ENCODE measurements around the gene CDADC1. TPM values are rescaled to one million over a fixed set of nuclear protein-coding genes. Genes with fewer than 3 reads are reported as not detected.

CDADC1 gene
- total and polyA plus RNA-seq, 2 donors (not counting 3 experiments of a cell fraction or from before 2014, with no cell fraction given), result 2.4 to 9.1 TPM

DNA sequence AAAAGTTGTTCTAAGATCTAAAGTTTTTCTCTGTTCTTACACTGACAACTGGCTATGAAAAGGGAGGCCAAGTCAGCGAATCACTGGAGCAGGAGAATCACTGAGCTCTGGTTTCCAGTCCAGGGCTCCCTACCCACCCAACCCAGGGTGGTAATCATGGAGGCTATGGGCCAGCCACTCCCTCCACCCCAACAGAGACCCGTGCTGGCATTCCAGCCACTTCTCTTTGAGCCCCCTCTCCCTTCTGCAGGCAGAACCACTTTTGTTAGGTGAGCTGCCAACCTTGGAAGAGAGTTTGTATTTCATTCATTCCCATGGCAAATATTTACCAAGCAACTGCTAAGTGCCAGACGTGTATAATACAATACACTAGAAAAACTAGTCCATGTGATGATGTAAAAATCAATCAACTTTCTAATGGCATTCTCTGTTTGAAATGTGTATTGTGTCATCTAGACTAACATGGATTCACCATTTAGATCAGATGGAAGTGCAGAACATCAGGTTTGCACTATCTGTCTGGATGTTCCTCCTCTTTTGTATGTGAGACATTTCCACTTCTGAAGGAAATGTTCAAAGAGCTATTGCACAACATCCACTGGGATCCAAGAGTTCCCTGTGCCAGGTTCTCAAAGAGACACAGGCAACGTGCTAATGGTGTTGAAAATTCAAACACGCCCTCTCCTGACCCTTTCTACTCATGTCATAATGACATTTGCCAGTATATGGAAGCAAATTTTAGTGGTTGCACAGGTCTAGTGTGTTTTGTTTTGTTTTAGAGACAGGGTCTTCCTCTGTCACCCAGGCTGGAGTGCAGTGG, 22.3 kb upstream of the CDADC1 start:
- H2AFZ ChIP-seq (ENCODE audit: low read depth, low read length), result no peak overlapping the region
- H3K27me3 ChIP-seq (ENCODE audit: control insufficient read depth in 2 of 2, insufficient read depth in 2 of 2, low read length in 2 of 2), result peaks cover 46 to 59% of the 10 kb centered on the region in 2 experiments
- no peaks in the 10 kb centered on the region for H3K79me2 ChIP-seq (ENCODE audit: control insufficient read depth, insufficient read depth, low read length)
- H3K4me2 ChIP-seq (ENCODE audit: insufficient read depth, low read length), result no peak overlapping the region
- no peak overlapping the region for H3K27ac ChIP-seq (ENCODE audit: insufficient read depth, low read depth, low read length)
- H4K20me1 ChIP-seq (replicated peaks; ENCODE audit: control insufficient read depth, extremely low read depth, insufficient read depth, low read length), result no peaks in the 10 kb centered on the region
- TF ChIP-seq MAX (IDR thresholded peaks at IDR 0.05; ENCODE audit: insufficient read depth, insufficient read length) (no peak), FOS (IDR thresholded peaks at IDR 0.05; ENCODE audit: borderline replicate concordance, insufficient read depth, low read length) (no peak), JUN (IDR thresholded peaks at IDR 0.05; ENCODE audit: borderline replicate concordance, insufficient read depth, insufficient read length, low read depth) (no peak), POLR2AphosphoS5 (IDR thresholded peaks at IDR 0.05; ENCODE audit: insufficient read depth, low read depth, low read length) (no peak), EZH2 (IDR thresholded peaks at IDR 0.05; ENCODE audit: borderline replicate concordance, low read depth, low read length, severe bottlenecking) (no peak), GATA2 (IDR thresholded peaks at IDR 0.05; ENCODE audit: insufficient read depth, insufficient read length, low read depth, low read length) (no peak), POLR2A (IDR thresholded peaks at IDR 0.05; ENCODE audit: low read depth, low read length) (no peak), MYC (IDR thresholded peaks at IDR 0.05; ENCODE audit: low read depth, low read length) (no peak)
- TF ChIP-seq, protein P1, sequence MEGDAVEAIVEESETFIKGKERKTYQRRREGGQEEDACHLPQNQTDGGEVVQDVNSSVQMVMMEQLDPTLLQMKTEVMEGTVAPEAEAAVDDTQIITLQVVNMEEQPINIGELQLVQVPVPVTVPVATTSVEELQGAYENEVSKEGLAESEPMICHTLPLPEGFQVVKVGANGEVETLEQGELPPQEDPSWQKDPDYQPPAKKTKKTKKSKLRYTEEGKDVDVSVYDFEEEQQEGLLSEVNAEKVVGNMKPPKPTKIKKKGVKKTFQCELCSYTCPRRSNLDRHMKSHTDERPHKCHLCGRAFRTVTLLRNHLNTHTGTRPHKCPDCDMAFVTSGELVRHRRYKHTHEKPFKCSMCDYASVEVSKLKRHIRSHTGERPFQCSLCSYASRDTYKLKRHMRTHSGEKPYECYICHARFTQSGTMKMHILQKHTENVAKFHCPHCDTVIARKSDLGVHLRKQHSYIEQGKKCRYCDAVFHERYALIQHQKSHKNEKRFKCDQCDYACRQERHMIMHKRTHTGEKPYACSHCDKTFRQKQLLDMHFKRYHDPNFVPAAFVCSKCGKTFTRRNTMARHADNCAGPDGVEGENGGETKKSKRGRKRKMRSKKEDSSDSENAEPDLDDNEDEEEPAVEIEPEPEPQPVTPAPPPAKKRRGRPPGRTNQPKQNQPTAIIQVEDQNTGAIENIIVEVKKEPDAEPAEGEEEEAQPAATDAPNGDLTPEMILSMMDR (IDR thresholded peaks at IDR 0.05; ENCODE audit: extremely low read depth in 1 of 2, insufficient read depth in 1 of 2, low read depth in 1 of 2, low read length in 2 of 2), result no peak
- DNase-seq (ENCODE audit: low read depth, low spot score), result no peak
- no peak overlapping the region for H3K4me3 ChIP-seq (replicated peaks in 1 of 3; ENCODE audit: insufficient read depth in 1 of 3, low read depth in 1 of 3, low read length in 3 of 3)
- H3K4me1 ChIP-seq (ENCODE audit: control insufficient read depth, extremely low read depth, insufficient read depth, low read length), result peaks cover 2% of the 10 kb centered on the region
- intact Hi-C loops (cut with micrococcal nuclease) (no loop called here), dilution Hi-C loops (cut with MboI; ENCODE audit: extremely low pct_ligation_motif_present, low sequenced_read_pairs) (no loop called here)
- POLR2A ChIA-PET, result no interaction called here
- H3K9me1 ChIP-seq (replicated peaks; ENCODE audit: control insufficient read depth, extremely low read depth, insufficient read depth, low read length), result no peaks in the 10 kb centered on the region
- H3K36me3 ChIP-seq (ENCODE audit: control insufficient read depth in 2 of 2, extremely low read depth in 1 of 2, insufficient read depth in 2 of 2, low read length in 2 of 2), result no peaks in the 10 kb centered on the region
- no peak for FAIRE-seq
- no TSS peak for BruUV-seq (replicated peaks)
- H3K9me3 ChIP-seq (replicated peaks; ENCODE audit: control insufficient read depth, insufficient read depth, low read length), result no peaks in the 10 kb centered on the region
- CTCF ChIA-PET, result interaction anchor here (1.2 to 1.6 kb wide), 3 partner anchors 9 to 55 kb away, joined by 3 to 5 read pairs (median 4); no protein-coding TSS in a partner anchor
- no peak overlapping the region for H3K9ac ChIP-seq (replicated peaks; ENCODE audit: extremely low read depth, insufficient read depth, low read length)
